Right lobe of liver (tissue), 4 donors: ENCODE data around the gene CST9.

Experiments
- POLR2A ChIP-seq: fragments of 450-650 bp; IDR thresholded peaks from one replicate; pipeline ENCODE4 v1.6.1; 2017; ENCODE audit warnings: antibody characterized with exemption, mild to moderate bottlenecking
- TF ChIP-seq, protein P1 (sequence below), 4 donors: fragments of 200-600 bp in 3 of 4; fragments of 450-650 bp in 1 of 4; IDR thresholded peaks; one replicate each; pipeline versions ENCODE4 v1.5.1 to v1.8.0; 2016 to 2022; ENCODE audit warnings: antibody characterized with exemption in 4 of 4, mild to moderate bottlenecking in 2 of 4
- donor health status: DM: no; HTN: no; CAD: no.
- donor health status: DM: no; HTN: no; CAD: no.
- donor health status: DM: no; HTN: yes; CAD: no.

GRCh38 chr20:23631981-23632710, 26.4 kb upstream of the CST9 start:
- TF ChIP-seq POLR2A = no peak
- TF ChIP-seq, protein P1, sequence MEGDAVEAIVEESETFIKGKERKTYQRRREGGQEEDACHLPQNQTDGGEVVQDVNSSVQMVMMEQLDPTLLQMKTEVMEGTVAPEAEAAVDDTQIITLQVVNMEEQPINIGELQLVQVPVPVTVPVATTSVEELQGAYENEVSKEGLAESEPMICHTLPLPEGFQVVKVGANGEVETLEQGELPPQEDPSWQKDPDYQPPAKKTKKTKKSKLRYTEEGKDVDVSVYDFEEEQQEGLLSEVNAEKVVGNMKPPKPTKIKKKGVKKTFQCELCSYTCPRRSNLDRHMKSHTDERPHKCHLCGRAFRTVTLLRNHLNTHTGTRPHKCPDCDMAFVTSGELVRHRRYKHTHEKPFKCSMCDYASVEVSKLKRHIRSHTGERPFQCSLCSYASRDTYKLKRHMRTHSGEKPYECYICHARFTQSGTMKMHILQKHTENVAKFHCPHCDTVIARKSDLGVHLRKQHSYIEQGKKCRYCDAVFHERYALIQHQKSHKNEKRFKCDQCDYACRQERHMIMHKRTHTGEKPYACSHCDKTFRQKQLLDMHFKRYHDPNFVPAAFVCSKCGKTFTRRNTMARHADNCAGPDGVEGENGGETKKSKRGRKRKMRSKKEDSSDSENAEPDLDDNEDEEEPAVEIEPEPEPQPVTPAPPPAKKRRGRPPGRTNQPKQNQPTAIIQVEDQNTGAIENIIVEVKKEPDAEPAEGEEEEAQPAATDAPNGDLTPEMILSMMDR (IDR thresholded peaks at IDR 0.05) = no peak
